HPDE6-E6E7 (cell line): ENCODE measurements around the gene EMC8.
"Not testable (repeated sequence)": the region's sequence is repeated elsewhere in the genome, so short reads cannot be mapped to it uniquely, and the experiment has no call there.

Experiments used
- DNase-seq: peaks from one replicate; pipeline ENCODE4 v3.0.0; 2011; ENCODE audit warnings: missing footprints; ENCODE audit errors: extremely low spot score

The EMC8 gene

DNA sequence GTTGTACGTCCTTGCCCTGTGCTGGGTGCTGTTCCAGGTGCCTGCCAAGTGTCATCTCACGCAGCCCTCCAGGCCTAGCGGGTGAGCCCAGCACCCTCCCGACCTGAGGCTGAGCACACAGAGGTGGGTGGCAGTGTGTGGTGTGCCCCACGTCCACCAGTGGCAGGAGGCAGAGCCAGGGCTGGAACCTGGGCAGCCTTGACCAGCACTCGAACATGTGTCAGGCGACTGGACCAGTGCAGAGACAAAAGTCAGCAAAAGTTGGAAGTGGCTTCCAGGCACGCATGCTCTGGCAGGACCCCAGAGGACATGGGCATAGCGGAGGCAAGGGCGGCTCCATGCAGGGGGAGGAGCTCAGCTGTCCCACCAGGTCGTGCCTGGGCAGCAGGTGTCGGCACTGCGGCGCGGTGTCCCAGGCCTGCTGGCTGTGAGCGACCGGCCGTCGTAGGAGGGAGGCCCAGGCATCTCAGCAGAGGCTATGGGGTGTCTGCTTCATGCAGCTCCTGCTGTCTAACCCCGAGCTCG lies 35.9 kb upstream of the EMC8 start:
- no peak for DNase-seq

DNA sequence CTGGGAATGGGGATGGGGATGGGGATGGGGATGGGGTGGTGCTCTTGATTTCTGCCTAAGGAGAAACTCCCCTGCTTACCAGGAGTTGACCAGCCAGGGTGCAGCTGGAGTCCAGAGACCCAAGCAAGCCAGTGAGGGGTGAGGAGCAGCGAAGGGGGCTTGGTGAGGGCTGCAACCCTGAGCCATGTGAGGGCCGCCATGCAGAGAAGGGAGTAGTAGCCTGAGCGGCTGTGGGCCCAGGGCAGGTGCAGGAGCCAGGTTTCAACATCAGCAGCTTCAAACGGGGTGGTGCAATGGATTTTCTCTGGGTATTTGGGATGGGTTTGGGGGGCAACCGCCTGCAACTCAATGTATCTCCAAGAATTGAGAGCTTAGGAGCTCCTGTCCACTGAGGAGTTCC lies 35.4 kb upstream of the EMC8 start:
- DNase-seq, result no peak

DNA sequence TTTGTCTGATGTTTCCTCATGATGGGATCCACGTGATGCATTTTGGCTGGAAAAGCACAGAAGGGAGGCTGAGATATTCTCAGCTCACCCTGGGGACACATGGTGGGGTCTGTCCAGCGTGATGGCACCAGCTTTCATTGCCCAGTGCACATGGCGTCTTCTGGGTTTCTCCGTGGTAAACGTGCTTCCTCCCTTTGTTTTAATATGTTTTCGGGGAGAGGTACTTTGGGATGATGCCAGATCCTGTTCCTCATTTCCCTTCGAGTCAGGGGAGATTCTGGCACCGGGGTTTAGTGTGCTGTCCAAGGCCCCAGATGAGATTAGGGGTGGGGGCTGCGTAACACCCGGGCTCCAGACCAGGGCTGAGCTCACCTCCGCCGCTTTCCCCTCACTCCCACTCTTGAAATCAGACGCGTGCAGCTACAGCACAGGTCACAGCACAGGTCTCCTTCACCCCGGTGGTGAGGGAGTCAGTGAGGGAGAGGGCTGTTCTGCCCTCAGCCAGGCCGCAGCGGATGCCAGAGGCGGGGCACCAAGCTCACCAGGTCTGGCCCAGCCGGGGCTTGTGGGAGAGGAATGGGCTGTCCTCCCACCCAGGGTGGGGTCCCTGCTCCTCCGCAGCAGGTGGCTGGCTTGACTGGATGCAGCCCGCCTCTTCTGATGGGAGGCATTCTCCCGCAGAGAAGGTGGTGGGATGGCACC lies 34.0 kb upstream of the EMC8 start:
- no peak for DNase-seq

DNA sequence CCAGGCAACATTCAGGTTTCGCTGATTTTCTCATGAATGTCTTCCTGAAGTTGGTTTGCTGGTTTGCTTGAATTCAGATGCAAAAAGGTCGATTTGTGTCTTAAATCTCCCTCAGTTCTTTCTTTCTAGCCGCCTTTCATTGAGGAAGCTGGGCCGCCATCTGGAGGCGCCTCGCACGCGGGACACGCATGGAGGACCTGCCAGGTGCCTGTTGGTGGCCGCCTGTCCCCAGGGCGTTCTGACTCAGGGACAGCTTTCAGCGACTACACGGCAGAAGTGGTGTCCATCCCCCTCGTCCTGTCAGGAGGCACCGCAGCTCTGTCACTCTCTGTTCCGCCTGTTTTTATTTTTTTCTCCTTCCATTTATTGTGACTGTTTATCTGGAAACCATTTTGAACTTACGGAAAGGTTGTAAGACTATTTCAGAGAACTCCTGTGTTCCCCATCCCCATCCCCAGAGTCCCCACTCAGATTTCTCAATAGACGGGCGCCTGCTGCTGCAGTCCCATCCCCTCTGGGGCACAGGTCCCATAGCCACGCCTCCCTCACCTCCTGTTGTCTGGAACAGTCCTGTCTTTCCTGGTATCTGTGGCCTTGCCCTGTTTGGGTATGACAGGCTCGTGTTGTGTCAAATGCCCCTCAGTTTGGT lies 33.4 kb upstream of the EMC8 start:
- DNase-seq, result no peak

DNA sequence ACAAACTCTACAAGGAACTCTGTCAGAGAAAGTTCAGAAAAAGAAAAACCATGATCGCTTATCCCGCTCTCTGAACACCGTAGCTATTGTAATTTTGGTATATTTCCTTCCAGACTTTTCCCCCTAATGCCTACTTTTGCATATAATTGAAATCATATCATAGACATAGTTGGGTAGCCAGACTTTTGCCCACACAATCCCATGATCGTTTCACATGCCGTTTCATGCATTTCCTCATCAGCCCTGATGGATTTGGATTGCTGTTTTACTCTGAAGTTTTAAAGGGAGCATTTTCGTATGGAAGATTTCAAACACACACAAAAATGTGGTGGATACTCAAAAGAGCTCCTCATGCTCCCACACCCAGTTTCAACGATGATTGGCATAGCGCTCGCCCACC lies 31.5 kb upstream of the EMC8 start:
- no peak for DNase-seq

DNA sequence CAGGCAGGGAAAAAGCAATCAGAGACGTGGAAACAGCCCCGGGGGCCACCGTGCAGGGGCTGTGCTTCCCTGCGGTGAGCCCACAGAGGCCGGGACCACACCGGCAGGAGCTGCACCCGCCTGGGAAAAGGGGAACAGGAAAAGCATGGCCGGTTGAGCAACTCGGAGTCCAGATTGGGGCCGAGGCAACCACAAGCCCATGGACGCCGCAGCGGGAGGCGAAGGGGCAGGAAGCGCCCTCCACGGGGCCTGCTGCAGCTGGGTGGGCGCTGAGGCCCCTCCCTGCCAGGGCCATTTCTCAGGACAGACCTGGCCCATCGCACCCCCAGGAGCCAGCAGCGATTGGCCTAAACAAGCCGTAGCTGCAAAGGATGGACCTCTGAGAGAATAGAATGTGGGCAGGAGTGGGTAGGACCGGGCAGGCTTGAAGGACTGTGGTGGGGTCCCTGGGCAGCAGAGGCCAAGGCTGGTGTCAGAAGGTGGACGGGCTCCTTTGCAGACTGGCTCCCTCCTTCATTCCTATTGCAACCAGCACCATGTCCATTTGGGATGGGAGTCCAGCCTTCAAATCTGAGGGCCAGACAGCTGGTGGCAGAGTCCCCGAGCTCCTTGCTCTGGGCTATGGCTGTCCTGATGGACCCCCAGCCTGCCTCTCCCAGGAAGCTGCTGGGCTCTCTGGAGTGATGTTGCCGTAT lies 30.6 kb upstream of the EMC8 start:
- DNase-seq, result no peak

DNA sequence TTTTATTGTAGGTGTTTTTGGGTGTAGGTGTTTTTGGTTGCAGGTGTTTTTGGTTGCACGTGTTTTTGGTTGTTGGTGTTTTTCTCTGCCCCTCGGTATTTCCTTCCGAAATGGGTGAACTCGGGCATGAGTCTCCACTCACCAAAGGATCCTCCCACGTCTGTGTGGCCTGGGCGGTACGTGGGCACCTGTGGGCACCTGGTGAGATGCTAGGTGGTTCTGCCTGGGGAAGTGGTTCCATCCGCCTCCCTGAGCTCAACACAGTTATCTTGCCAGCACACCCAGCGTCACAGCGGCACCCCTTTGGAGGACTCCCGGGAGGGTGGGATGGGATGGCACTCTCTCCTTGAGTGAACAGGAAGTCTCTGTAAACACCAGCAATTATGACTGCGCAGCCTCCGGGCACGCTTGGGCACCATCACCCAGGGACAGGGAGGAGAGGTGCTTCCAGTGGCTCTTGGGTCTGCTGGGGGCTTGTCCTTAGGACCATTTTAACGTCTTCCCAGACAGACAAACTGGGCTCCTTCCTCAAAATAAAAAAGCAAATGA lies 29.9 kb upstream of the EMC8 start:
- no peak for DNase-seq

DNA sequence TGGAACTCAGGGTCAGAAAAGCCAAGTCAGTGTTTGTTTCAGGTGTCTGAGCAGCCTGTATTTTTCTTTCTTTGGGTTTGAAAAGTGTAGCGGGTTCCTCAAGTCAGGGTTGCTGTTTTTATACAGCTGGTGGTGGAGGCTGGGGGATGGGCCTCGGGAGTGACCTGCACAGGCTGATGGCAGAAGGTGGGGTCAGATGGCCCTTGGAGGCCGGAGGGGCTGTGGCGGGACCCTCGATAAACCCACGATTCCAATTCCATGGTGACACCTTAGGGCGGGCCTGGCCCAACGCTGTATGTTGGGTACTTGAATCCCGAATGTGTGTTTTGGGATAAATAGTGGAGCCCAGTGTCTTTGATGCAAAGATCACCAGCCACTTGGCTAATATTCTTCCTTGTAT lies 28.8 kb upstream of the EMC8 start:
- DNase-seq, result no peak

DNA sequence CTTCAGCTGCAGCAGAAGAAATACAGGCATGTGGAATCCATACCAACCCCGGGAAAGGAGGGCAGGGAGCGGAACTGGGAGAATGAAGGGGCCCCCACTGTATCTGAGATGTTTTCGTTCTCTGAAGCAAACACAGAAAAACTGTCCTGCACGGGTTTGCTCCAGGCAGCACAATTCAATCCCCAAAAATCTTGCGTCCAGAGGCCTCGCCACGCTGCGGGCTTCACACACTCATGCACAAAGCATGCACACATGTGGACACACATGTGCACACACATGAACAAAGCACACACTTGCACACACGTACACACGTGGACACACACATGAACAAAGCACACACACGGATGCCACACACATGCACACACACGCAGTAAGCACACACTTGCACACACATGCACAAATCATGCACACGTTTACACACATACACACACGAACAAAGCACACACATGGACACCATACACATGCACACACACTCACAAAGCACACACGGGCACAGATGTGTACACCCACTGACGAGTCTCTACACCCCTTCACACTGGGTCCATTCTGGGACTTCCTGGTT lies 27.4 kb upstream of the EMC8 start:
- DNase-seq, result no peak

DNA sequence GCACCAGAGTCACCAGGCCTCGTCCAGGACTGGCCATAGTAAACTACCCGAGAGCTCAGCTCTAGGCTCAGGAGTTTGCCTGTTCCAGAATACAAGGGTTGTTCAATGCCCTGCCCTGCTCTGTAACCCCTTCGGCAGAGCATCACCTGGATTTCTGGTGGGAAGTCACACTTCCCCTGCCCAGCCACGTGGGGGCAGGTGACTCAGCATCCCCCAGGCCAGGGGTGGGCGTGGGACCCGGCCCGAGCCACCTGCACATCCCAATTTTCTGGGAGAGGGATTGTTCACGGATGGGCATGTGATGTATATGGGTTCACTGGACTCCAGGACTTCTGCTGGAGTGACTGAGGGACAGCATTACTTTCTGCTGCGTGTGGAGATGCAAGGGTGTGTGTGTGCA lies 26.0 kb upstream of the EMC8 start:
- DNase-seq, result no peak

DNA sequence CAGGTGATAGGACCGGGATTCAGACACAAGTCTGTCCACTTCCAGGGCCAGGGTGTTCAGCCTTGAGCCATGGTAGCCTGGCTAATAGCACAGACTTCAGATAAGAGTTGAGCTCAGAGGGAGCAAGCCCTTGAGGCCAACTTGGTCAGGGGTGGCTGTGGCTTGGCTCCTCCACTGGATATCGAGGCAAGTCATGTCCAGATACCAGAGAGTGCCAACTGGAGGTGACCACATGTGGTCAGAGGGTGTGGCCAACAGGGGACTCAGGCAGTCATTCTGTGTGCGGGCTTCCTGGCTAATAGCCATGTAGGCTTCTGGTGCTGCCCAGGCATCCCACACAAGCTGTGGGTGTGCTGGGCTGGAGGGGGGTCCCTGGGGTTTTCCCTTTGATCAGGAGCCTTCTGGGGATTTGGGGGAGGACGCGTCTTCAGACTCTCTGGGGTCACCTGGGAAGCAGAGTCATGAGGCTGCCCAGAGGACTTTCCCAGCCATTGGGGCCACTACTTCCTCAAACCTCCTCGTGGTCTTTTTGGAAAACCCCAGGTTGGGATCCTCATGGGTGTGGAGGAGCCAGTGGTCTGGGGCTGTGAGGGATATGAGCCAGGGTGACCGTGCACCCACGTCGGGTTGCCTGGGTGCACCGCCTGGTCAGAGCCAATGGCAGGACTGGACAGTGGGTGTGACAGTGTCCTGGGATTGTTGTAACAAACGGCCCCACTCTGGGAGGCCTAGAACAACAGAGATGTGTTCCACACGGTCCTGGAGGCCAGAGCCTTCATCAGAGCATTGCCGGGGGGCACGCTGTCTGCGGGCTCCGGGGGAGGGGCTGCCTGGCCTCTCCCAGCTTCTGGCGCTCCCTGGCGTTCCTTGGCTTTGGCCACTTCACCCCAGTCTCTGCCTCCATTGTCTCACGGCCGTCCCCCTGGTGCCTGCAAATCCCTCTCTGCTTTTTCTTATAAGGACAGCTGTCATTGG lies 25.1 kb upstream of the EMC8 start:
- no peak for DNase-seq

DNA sequence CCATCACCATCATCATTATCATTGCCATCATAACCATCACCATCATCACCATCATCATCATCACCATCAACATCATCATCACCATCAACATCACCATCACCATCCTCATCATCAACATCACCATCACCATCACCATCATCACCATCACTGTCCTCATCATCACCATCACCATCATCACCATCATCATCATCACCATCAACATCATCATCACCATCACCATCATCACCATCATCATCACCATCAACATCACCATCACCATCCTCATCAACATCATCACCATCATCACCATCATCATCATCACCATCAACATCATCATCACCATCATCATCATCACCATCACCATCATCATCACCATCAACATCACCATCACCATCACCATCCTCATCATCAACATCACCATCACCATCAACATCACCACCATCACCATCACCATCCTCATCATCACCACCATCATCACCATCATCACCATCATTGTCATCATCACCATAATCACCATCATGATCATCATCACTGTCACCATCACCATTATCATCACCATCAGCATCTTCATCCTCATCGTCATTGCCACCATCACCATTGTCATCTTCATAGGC lies 24.1 kb upstream of the EMC8 start:
- no peak for DNase-seq

DNA sequence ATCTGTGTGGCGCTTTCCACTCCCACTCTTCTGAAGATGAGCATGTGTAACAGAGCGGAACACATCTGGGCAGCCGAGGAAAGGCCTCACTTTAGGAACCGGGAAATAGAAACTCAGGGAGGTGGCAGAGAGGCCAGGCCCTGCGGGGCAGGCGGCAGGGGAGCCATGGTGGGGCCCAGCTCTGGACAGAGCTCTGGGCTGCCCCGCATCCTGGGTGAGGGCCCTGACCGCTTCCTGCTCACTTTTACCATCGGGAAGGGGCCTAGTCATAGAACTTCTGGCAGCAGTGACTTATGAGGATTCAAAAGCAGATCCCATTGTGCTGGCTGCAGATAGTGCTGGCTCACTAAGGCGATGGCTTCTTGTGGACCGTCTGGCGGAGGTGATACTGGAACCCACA lies 22.8 kb upstream of the EMC8 start:
- no peak for DNase-seq

DNA sequence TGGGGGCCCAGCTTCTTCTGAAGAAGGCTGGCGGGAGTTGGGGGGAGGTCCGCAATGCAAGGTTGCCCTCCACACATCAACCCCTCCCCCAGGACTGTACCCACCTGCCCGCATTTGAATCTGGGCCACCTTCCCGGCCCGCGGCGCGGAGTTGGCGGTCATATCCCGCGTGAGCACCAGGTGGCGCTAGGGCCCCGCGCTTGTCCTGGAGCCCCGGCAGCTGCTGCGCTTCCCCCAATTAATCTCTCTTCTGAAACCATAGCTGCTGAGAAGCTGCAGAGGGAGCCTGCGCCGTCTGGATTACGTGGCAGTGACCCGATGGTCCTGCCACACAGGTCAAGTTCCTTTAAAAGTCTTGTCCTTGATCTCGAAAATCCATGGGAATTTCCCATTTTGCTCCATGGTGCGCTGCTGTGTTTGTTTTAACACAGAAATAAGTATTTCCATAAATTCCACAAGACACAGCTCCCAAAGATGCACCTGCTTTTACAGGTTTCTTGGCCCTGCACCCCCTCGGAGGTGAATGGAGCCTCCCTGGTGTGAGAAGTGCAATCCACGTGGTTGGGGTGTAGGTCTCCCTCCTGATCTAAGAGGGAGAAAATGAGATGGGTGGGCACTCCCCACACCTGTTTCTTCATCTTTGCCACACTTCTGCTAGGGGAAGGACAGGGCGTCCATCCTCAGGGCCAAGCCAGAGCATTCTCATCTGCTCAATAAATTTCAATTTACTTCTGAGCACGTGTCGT lies 22.2 kb upstream of the EMC8 start:
- DNase-seq, result peak; percentile 91

DNA sequence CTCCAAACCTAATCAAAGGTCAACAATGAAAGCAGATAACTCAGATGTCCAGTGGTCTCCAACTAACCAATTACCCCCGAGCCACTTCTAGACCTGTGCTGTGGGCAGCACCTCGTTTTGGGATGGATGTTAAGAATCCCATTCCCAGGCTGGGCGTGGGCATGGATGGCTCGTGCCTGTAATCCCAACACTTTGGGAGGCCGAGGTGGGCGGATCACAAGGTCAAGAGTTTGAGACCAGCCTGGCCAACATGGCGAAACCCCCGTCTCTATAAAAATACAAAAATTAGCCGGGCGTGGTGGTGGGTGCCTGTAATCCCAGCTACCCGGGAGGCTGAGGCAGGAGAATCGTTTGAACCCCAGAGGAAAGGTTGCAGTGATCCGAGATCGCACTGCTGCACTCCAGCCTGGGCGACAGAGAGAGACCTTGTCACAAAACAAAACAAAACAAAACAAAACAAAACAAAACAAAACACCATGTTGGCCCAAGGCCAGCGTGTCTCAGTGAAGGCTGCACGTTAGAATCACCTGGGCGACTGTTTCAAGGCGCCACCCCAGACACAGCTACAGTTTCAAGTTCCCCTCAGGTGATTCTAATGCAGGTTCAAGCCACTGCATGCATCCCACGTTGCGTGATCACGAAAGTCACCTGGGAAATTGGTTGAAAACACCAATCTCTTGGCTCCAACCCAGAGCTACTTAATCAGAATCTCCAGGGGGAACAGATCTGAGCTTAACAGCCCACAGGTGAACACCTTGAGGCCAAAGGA lies 21.4 kb upstream of the EMC8 start:
- no peak for DNase-seq

DNA sequence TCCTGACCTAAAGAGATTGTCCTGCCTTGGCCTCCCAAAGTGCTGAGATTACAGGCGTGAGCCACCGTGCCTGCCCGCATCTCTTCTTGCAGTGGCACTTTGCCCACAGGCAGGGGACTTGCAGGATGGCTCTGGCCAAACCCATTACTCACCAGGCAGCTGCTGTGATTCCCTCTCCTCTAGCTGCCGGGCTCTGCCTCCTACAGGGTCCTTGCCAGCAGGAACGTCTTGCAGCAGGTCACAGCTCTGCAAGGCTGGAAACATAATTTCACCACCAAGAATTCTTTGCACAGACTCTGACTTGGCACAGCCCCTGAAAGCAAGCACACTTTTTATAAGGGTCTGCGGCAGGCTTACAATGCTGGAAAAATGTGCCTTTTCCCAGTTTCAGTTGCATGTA lies 20.4 kb upstream of the EMC8 start:
- DNase-seq, result no peak

DNA sequence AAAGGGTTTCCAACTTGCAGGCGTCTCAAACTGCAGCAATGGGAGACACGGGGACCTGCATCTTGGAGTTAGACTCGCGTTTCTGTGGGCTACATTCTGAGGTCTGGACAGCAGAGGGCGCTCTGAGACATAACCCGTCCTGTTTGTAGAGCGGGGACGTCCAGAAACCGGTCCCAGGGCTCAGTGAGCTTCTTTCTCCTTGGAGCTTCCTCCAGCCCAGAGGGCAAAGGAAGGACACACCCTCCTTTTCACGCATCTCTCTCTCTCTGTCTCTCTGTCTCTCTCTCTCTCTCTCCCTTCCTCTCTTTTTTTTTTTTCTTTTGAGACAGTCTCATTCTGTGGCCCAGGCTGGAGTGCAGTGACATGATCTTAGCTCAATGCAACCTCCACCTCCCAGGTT lies 19.9 kb upstream of the EMC8 start:
- peak; percentile 76 for DNase-seq

DNA sequence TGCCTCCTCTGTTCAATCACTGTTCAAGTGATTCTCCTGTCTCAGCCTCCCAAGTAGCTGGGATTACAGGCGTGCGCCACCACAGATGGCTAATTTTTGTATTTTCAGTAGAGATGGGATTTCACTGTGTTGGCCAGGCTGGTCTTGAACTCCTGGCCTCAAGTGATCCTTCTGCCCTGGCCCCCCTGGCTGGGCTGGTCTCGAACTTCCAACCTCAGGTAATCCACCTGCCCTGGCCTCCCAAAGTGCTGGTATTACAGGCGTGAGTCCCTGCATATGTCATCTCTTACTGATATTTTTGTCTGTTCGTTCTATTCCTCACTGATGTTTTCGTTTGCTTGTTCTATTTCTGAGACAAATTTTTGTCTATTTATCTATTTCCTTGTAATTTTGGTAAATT lies 17.9 kb upstream of the EMC8 start:
- not testable (repeated sequence) for DNase-seq

DNA sequence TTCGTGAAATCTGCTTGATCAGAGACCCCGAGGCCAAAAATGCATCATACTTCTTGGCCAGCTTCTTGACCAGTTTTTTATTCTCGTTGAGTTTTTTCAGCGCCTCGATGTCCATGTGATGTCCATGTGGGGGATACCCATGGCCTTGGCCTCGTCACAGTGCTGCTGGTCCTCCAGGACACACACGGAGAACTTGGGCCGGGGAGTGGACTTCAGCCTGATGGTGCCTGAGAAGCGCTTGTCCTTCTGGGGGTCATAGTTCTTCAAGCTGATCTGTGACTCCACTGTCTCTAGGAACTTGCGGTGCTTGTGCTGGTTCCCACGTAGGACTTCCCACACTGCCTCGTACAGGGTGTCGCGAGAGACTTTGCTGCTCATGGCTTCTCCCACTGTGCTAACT lies 16.8 kb upstream of the EMC8 start:
- no peak for DNase-seq
